ENCODE measurements around the gene PARD3B. TPM values are rescaled to one million over a fixed set of nuclear protein-coding genes. Genes with fewer than 3 reads are reported as not detected.

The PARD3B gene
- total RNA-seq, 1 donor from 2014 or later: 6.5 TPM

DNA sequence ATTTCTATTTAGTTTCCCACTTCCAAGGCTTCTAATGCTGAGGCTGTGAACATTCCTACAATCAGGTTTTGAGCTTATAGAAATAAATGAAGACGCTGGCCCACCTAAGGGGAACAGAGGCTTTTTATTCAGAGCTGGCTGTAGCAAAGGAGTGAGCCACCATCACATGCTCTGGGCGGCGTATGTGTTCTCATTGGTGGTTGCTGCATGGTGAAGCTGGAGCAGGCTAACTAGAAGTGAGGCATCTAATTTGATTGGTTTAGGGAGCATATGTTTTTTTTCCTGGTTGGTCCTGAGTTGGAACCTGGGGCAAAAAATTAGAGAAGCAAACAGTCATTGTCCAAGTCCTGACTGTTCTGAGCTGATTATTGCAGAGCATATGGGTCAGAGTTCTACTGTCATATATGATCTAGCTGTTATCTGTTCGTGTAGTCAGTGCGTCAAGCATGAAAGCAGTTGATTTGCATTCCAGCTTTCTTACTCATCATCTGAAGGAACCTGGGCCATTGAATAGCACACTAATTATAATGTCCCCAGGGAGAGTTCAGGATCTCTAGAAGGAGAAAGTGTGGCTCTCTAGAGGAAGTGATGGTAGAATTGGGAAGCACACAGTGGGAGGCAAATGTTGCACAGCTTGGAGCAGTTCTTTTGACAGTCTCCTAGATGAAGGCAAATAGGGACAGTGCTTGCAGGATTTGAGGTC, 279.6 kb downstream of the PARD3B start:
- TF ChIP-seq, protein P1, sequence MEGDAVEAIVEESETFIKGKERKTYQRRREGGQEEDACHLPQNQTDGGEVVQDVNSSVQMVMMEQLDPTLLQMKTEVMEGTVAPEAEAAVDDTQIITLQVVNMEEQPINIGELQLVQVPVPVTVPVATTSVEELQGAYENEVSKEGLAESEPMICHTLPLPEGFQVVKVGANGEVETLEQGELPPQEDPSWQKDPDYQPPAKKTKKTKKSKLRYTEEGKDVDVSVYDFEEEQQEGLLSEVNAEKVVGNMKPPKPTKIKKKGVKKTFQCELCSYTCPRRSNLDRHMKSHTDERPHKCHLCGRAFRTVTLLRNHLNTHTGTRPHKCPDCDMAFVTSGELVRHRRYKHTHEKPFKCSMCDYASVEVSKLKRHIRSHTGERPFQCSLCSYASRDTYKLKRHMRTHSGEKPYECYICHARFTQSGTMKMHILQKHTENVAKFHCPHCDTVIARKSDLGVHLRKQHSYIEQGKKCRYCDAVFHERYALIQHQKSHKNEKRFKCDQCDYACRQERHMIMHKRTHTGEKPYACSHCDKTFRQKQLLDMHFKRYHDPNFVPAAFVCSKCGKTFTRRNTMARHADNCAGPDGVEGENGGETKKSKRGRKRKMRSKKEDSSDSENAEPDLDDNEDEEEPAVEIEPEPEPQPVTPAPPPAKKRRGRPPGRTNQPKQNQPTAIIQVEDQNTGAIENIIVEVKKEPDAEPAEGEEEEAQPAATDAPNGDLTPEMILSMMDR (IDR thresholded peaks at IDR 0.05; ENCODE audit: insufficient read depth, low read length, poor library complexity, severe bottlenecking): no peak
- no peak overlapping the region for H3K4me3 ChIP-seq (ENCODE audit: low read depth, low read length)
- no peaks in the 10 kb centered on the region for H3K27me3 ChIP-seq (ENCODE audit: control insufficient read depth, insufficient read depth, low read length)
- H3K36me3 ChIP-seq (ENCODE audit: control insufficient read depth, insufficient read depth, low read length): no peaks in the 10 kb centered on the region
- no peak for DNase-seq (ENCODE audit: low read depth)

DNA sequence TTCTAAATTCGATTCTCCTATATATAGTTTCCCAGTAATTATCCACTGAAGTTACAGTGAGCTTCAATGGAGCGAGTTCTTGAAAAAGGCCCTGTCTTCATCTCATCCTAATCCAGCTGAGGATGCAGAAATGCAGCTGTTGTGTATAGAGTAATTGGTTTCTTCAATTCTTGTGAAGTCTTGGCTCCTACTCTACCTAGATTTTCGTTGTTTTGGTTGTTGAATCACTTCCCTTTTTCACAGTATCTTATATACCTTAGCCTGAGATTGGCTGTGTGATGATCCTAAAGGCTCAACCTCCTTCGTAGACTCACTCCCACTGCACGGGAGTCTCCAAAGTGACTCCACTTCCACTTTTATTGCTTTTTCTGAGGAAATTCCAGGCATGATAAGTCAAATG, 280.4 kb downstream of the PARD3B start:
- Histone ChIP-seq H3K36me3 (ENCODE audit: control insufficient read depth, insufficient read depth, low read length) (no peaks in the 10 kb centered on the region), H3K27me3 (ENCODE audit: control insufficient read depth, insufficient read depth, low read length) (no peaks in the 10 kb centered on the region), H3K4me3 (ENCODE audit: low read depth, low read length) (no peak overlapping the region)
- no peak for DNase-seq (ENCODE audit: low read depth)
- TF ChIP-seq, protein P1 (IDR thresholded peaks at IDR 0.05; ENCODE audit: insufficient read depth, low read length, poor library complexity, severe bottlenecking): no peak

GRCh38 chr2:204827701-204828590, 282.7 kb downstream of the PARD3B start:
- TF ChIP-seq, protein P1 (IDR thresholded peaks at IDR 0.05; ENCODE audit: insufficient read depth, low read length, poor library complexity, severe bottlenecking): no peak
- Histone ChIP-seq H3K36me3 (ENCODE audit: control insufficient read depth, insufficient read depth, low read length) (no peaks in the 10 kb centered on the region), H3K4me3 (ENCODE audit: low read depth, low read length) (no peak overlapping the region), H3K27me3 (ENCODE audit: control insufficient read depth, insufficient read depth, low read length) (no peaks in the 10 kb centered on the region)
- no peak for DNase-seq (ENCODE audit: low read depth)

GRCh38 chr2:204834716-204835384, 289.6 kb downstream of the PARD3B start:
- TF ChIP-seq, protein P1 (IDR thresholded peaks at IDR 0.05; ENCODE audit: insufficient read depth, low read length, poor library complexity, severe bottlenecking): no peak
- H3K4me3 ChIP-seq (ENCODE audit: low read depth, low read length): no peak overlapping the region
- no peak for DNase-seq (ENCODE audit: low read depth)
- H3K36me3 ChIP-seq (ENCODE audit: control insufficient read depth, insufficient read depth, low read length): no peaks in the 10 kb centered on the region
- H3K27me3 ChIP-seq (ENCODE audit: control insufficient read depth, insufficient read depth, low read length): no peaks in the 10 kb centered on the region

DNA sequence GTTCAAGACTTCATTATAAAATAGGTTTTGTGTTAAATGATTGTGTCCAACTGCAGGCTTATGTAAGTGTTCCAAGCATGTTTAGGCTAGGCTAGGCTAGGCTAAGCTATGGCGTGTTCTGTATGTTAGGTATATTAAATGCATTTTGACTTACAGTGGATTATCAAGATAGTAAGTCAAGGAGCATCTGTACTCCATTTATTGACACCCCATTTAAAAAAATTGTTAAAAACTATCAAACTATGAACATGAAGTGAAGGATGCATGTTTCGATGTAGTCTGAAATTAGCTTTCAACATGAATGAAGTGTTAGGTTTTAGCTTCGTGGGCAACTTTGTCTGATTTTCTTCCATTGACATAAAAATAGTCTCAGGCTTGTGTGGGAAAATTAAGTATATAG, 290.5 kb downstream of the PARD3B start:
- H3K27me3 ChIP-seq (ENCODE audit: control insufficient read depth, insufficient read depth, low read length): no peaks in the 10 kb centered on the region
- H3K36me3 ChIP-seq (ENCODE audit: control insufficient read depth, insufficient read depth, low read length): no peaks in the 10 kb centered on the region
- H3K4me3 ChIP-seq (ENCODE audit: low read depth, low read length): no peak overlapping the region
- TF ChIP-seq, protein P1 (IDR thresholded peaks at IDR 0.05; ENCODE audit: insufficient read depth, low read length, poor library complexity, severe bottlenecking): no peak
- no peak for DNase-seq (ENCODE audit: low read depth)

All from kidney epithelial cell (primary cell).